Mononuclear cell (primary cell): ENCODE measurements around the gene SNX9. TPM values are rescaled to one million over a fixed set of nuclear protein-coding genes. Genes with fewer than 3 reads are reported as not detected.

Source experiments
- H3K27me3 ChIP-seq: 2 replicates; pipeline ENCODE4 v1.6.0; 2011; ENCODE audit warnings: low read length, control low read depth; ENCODE audit not compliant: insufficient read depth
- H3K4me1 ChIP-seq: 2 replicates; pipeline ENCODE4 v1.5.1; 2011; ENCODE audit warnings: mild to moderate bottlenecking, low read length, control low read depth; ENCODE audit not compliant: insufficient read depth
- H3K4me3 ChIP-seq: 2 replicates; pipeline ENCODE4 v1.5.1; 2011; ENCODE audit warnings: mild to moderate bottlenecking, low read length, moderate library complexity
- H3K9me3 ChIP-seq: 2 replicates; pipeline ENCODE4 v1.5.1; 2011; ENCODE audit warnings: low read depth, mild to moderate bottlenecking, control low read depth, low read length
- total RNA-seq: library from RNA; depleted of rRNA; stranded (reverse); fragments of >200 nt; gene quantifications from one replicate; pipeline ENCODE4 v1.2.3, GENCODE V29; 2012

Gene SNX9
- total RNA-seq, 1 donor: 42.3 TPM

- Histone ChIP-seq H3K27me3 (no peaks in the 10 kb centered on the region), H3K9me3 (no peaks in the 10 kb centered on the region), H3K4me3 (no peak overlapping the region), H3K4me1 (peaks cover 7% of the 10 kb centered on the region)
These were observed 50.8 kb downstream of the SNX9 start for GRCh38 chr6:157873735-157874344.

DNA sequence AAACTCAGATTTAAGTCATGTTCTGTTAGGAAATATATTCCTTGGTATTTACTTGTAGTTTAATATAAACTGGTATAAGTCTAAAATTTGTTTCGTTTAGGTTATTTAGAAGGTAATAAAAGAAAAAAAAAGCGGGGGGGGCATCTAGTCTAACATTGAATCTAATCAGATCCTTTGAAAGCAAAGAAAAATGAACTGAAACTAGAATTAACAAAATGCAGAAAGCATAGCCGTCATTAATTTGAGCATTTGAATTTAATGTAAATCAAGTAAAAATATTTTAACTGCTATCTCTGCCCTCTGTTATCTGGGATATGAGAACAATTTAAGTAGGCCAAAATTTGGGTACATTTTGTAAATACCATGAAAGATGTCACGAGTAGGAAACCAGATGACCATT is 54.1 kb downstream of the SNX9 start:
- Histone ChIP-seq H3K9me3 (no peaks in the 10 kb centered on the region), H3K4me1 (peaks cover 7% of the 10 kb centered on the region), H3K4me3 (no peak overlapping the region), H3K27me3 (no peaks in the 10 kb centered on the region)

DNA sequence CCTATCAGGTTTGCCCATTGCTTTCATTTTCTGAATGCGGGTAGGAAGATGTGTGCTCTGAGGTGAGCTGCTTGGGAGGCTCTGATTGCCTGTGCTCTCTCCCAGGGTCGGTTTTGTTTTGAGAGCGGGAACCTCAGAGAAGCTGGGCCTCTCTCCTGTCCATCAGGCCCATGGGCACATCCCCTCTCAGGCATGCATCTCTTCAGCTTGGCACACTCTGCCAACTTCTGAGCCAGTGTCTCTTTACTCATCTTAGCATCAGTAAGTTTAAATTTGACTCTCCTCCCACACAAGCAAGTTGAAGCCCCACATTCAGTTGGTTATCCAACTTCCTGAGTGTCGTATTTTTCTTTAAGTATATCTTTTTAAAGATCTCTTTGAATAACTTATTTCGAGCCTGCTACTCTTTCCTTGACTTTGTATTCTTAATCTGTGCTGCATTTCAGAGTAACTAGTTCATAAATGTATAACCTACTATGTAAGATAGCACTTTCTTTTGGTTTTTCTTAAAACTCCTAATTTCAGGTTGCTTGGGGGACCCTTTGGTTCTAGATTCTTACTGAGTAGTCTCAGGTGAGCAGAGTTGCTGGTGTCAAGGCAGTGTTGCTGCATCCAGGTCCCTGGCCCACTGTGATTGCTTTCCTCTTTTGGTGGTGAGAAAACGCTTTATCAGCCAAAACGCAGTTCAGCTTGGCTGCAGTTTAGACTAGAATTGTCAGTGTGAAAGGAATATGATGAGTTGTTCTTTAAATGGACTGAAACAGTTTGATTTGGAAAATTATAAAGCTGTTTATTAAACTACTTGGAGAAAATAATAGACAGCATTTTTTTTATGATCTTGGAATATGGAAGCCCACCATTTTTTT is 54.8 kb downstream of the SNX9 start:
- no peak overlapping the region for H3K4me3 ChIP-seq

DNA sequence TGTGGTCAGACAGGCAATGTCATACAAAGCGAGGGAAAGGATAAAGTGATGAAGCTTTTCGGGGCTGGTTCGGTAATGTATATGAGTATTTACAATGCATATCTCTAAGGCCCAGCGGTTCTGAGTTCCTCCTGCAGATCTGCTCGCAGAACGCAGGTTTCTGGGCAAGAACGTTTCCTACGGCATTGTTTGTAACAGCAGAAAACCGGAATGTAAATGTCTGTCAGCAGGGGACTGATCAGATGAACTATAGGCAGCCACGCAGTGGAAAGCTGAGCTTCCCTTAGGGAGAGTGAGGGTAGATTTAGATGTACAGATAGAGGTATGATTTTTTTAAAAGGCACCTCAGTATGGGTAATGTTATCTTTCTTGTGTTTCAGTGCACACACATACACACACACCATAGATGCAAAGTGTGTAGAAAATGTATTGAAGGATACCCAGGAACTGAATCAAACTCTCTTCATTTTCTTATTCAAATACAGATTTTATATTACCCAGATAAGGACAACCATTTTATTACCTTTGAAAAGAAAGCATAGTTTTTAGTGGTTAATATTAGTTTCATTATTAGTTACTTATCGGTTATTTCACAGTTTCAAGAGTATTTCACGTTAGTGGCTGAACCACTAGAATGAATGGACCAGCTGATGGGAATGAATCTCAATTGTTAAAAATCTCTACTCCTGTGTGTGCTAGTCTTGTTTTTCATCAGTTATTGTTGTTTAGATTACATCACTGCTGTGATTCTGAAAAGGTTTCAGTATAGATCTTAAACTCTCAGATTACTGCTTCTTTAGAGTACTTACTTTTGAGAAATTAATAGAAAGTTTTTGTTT is 56.2 kb downstream of the SNX9 start:
- H3K4me3 ChIP-seq: no peak overlapping the region
- no peaks in the 10 kb centered on the region for H3K27me3 ChIP-seq
- H3K4me1 ChIP-seq: peaks cover 7% of the 10 kb centered on the region
- H3K9me3 ChIP-seq: no peaks in the 10 kb centered on the region

More for the DNA sequence above, 54.8 kb downstream of the SNX9 start:
- Histone ChIP-seq H3K4me1 (peaks cover 7% of the 10 kb centered on the region), H3K27me3 (no peaks in the 10 kb centered on the region), H3K9me3 (no peaks in the 10 kb centered on the region)

DNA sequence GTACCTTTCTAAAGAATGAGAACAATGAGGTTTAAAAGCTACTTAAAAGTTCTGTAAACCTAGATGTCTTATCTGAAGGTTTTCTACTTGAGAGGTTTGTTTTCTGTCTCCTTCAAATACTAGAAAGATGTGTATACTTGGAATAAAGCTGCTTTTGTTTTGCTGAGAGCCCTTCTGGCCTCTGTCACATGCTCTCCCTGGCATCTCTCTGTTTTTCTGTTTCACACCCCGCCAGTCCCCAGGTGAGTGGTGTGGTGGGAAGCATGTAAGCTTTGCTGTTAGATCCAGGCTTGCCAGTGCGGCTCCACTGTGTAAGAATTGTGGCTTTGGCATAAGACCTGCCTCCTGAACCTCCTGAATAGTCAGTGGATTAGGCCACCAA is 56.8 kb downstream of the SNX9 start:
- Histone ChIP-seq H3K27me3 (no peaks in the 10 kb centered on the region), H3K9me3 (no peaks in the 10 kb centered on the region), H3K4me1 (peaks cover 7% of the 10 kb centered on the region), H3K4me3 (no peak overlapping the region)

DNA sequence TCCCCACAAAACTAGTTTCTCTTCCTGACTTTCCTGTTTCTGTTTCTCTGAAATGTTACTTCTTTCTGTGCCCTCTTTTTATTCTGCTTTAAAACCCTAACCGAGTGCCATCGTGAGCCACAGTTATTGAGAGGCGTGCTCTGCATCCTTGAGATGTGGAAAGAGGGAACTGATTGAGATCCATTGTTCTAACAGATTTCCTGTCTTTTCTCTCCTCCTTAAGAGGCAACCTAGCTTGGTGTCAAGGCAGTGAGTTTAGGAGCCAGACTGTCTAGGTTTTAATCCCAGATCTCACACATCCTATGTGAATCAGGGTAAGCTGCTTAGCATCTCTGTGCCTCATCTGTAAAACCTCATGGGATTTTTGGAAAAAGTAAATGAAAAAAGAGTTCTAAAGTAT is 57.5 kb downstream of the SNX9 start:
- no peak overlapping the region for H3K4me3 ChIP-seq
- no peaks in the 10 kb centered on the region for H3K27me3 ChIP-seq
- peaks cover 8% of the 10 kb centered on the region for H3K4me1 ChIP-seq
- no peaks in the 10 kb centered on the region for H3K9me3 ChIP-seq

GRCh38 chr6:157881342-157881741 is 58.3 kb downstream of the SNX9 start:
- Histone ChIP-seq H3K4me1 (peaks cover 13% of the 10 kb centered on the region), H3K27me3 (no peaks in the 10 kb centered on the region), H3K9me3 (no peaks in the 10 kb centered on the region), H3K4me3 (no peak overlapping the region)

- Histone ChIP-seq H3K27me3 (no peaks in the 10 kb centered on the region), H3K9me3 (no peaks in the 10 kb centered on the region), H3K4me1 (peaks cover 7% of the 10 kb centered on the region), H3K4me3 (no peak overlapping the region)
These were observed 61.7 kb downstream of the SNX9 start for GRCh38 chr6:157884756-157885155.

- no peaks in the 10 kb centered on the region for H3K27me3 ChIP-seq
- no peak overlapping the region for H3K4me3 ChIP-seq
- no peaks in the 10 kb centered on the region for H3K9me3 ChIP-seq
- peaks cover 7% of the 10 kb centered on the region for H3K4me1 ChIP-seq
These were observed 62.3 kb downstream of the SNX9 start for GRCh38 chr6:157885211-157885788.

- Histone ChIP-seq H3K27me3 (no peaks in the 10 kb centered on the region), H3K9me3 (no peaks in the 10 kb centered on the region), H3K4me3 (no peak overlapping the region), H3K4me1 (peaks cover 7% of the 10 kb centered on the region)
These were observed 62.8 kb downstream of the SNX9 start for GRCh38 chr6:157885876-157886275.

- Histone ChIP-seq H3K9me3 (no peaks in the 10 kb centered on the region), H3K27me3 (no peaks in the 10 kb centered on the region), H3K4me3 (no peak overlapping the region), H3K4me1 (peaks cover 21% of the 10 kb centered on the region)
These were observed 64.8 kb downstream of the SNX9 start for GRCh38 chr6:157887892-157888291.

- no peak overlapping the region for H3K4me3 ChIP-seq
- no peaks in the 10 kb centered on the region for H3K27me3 ChIP-seq
- H3K9me3 ChIP-seq: no peaks in the 10 kb centered on the region
- H3K4me1 ChIP-seq: peaks cover 17% of the 10 kb centered on the region
These were observed 68.7 kb downstream of the SNX9 start for GRCh38 chr6:157891544-157892362.

GRCh38 chr6:157892363-157892877 is 69.4 kb downstream of the SNX9 start:
- Histone ChIP-seq H3K27me3 (no peaks in the 10 kb centered on the region), H3K9me3 (no peaks in the 10 kb centered on the region), H3K4me1 (peaks cover 17% of the 10 kb centered on the region), H3K4me3 (no peak overlapping the region)

GRCh38 chr6:157893238-157893637 is 70.2 kb downstream of the SNX9 start:
- Histone ChIP-seq H3K9me3 (no peaks in the 10 kb centered on the region), H3K27me3 (no peaks in the 10 kb centered on the region), H3K4me3 (no peak overlapping the region), H3K4me1 (peaks cover 17% of the 10 kb centered on the region)
